Panc1 (cell line): ENCODE data around the gene MSANTD4. TPM values are rescaled to one million over a fixed set of nuclear protein-coding genes. Genes with fewer than 3 reads are reported as not detected.

Experiments
- ATAC-seq: fragments of 200-7000 bp; cut with Tn5 transposase; 2 replicates; pipeline ENCODE4 v1.9.1; 2020; ENCODE audit warnings: mild to moderate bottlenecking, moderate library complexity
- BruUV-seq: library from RNA; stranded (reverse); fragments of 400-500 nt; replicated peaks from 2 replicates; lab custom pipeline; 2021; lab: Mats Ljungman, UMichigan
- CTCF ChIA-PET: fragments of 300-600 bp; sonication (Branson Sonifier 250); formaldehyde crosslinking; loops from one replicate; lab custom pipeline; 2022; ENCODE audit warnings: antibody characterized with exemption; lab: Charles Lee
- POLR2A ChIA-PET: fragments of 300-600 bp; sonication (Branson Sonifier 250); formaldehyde crosslinking; loops from one replicate; lab custom pipeline; 2022; ENCODE audit warnings: antibody characterized with exemption; lab: Charles Lee
- DNase-seq: peaks from one replicate; pipeline ENCODE4 v3.0.0-alpha.2; 2010; ENCODE audit warnings: low read depth, low spot score
- H3K27ac ChIP-seq: 2 replicates; pipeline ENCODE4 v1.5.1; 2011; ENCODE audit warnings: mild to moderate bottlenecking, low read length, inconsistent platforms
- H3K27me3 ChIP-seq: fragments of 200-500 bp; sonication (Bioruptor generic); 2 replicates; pipeline ENCODE4 v1.6.0; 2014; ENCODE audit warnings: low read length, inconsistent platforms; ENCODE audit not compliant: control insufficient read depth, insufficient read depth
- H3K36me3 ChIP-seq: fragments of 200-500 bp; sonication (Bioruptor generic); 2 replicates; pipeline ENCODE4 v1.5.1; 2014; ENCODE audit warnings: inconsistent platforms, mild to moderate bottlenecking, low read length, moderate library complexity; ENCODE audit not compliant: control insufficient read depth, insufficient read depth
- H3K4me1 ChIP-seq: 2 replicates; pipeline ENCODE4 v1.5.1; 2011; ENCODE audit warnings: inconsistent platforms, mild to moderate bottlenecking, low read length, moderate library complexity; ENCODE audit not compliant: control insufficient read depth, insufficient read depth
- H3K4me3 ChIP-seq, 2 experiments: 2 replicates each; pipeline ENCODE4 v1.5.1; 2011 to 2012; ENCODE audit warnings: low read depth in 2 of 2, low read length in 2 of 2, mild to moderate bottlenecking in 2 of 2, inconsistent platforms in 1 of 2, moderate library complexity in 1 of 2
- H3K9me3 ChIP-seq: fragments of 200-500 bp; sonication (Bioruptor generic); 2 replicates; pipeline ENCODE4 v1.5.1; 2014; ENCODE audit warnings: low read depth, mild to moderate bottlenecking, inconsistent platforms, low read length, moderate library complexity; ENCODE audit not compliant: control insufficient read depth, insufficient read depth
- CTCF ChIP-seq: fragments of 450-650 bp; IDR thresholded peaks from 2 replicates; pipeline ENCODE4 v1.5.1; 2017; ENCODE audit warnings: mild to moderate bottlenecking
- POLR2AphosphoS5 ChIP-seq: IDR thresholded peaks from 2 replicates; pipeline ENCODE4 v1.6.1; 2012; ENCODE audit warnings: mild to moderate bottlenecking, low read depth, low read length, moderate library complexity
- REST ChIP-seq, 2 experiments: IDR thresholded peaks; 2 replicates each; pipeline ENCODE4 v1.6.1; 2011 to 2012; ENCODE audit warnings: low read depth in 2 of 2, control low read depth in 1 of 2, low read length in 1 of 2, mild to moderate bottlenecking in 1 of 2, moderate library complexity in 1 of 2; ENCODE audit not compliant: insufficient read depth in 1 of 2
- SIN3A ChIP-seq: IDR thresholded peaks from 2 replicates; pipeline ENCODE4 v1.6.1; 2012; ENCODE audit warnings: low read depth, mild to moderate bottlenecking, low read length, moderate library complexity, borderline replicate concordance; ENCODE audit not compliant: insufficient read depth
- TCF7L2 ChIP-seq: IDR thresholded peaks from 2 replicates; pipeline ENCODE4 v1.6.1; 2011; ENCODE audit warnings: mild to moderate bottlenecking, low read depth, low read length, inconsistent platforms
- in situ Hi-C: cut with HindIII; loops from 2 replicates; pipeline ENCODE4 v1.10.0; 2016; ENCODE audit warnings: low sequenced_read_pairs, low pct_unique_long_range_greater_than_20kb
- intact Hi-C: fragments of 100-400 bp; cut with micrococcal nuclease; formaldehyde crosslinking; loops from one replicate; pipeline ENCODE4 v1.10.0; 2022; ENCODE audit not compliant: unreplicated experiment
- total RNA-seq: library from RNA; stranded (reverse); gene quantifications from one replicate; pipeline ENCODE4 v1.2.1, GENCODE V29; 2021; ENCODE audit not compliant: unreplicated experiment

The MSANTD4 gene
- total RNA-seq, 1 experiment from 2014 or later = 19.6 TPM

DNA sequence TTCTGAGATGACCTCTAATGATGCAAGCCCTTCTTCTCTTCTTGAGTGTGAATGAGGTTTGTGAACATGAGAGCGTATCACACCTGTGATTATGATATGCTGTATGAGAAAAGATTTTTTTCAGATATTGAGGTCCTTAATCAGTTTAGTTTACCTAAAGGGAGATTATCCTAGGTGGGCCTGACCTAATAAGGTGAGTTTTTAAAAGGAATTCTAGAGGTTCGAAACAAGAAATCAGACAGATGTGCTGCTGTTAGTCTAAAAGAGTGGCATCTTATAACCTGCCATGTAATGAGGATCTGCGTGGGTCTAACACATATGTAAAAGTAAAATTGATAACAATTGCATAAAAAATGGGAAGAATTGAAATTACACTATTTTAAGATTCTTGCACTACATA, 33.8 kb downstream of the MSANTD4 start:
- DNase-seq = no peak
- no peaks in the 10 kb centered on the region; the same call in 1 of the 2 replicates for H3K27me3 ChIP-seq
- TF ChIP-seq REST (IDR thresholded peaks at IDR 0.05; ENCODE audit: insufficient read depth in 1 of 2, low read depth in 2 of 2, low read length in 1 of 2) (no peak), POLR2AphosphoS5 (no peak), SIN3A (no peak), CTCF (no peak), TCF7L2 (no peak)
- intact Hi-C loops (no loop called here), in situ Hi-C loops (no loop called here)
- no peaks in the 10 kb centered on the region for H3K4me1 ChIP-seq
- CTCF ChIA-PET = no interaction called here
- H3K36me3 ChIP-seq = no peaks in the 10 kb centered on the region
- ATAC-seq = no peak
- no TSS peak for BruUV-seq
- POLR2A ChIA-PET = no interaction called here
- no peak overlapping the region for H3K4me3 ChIP-seq
- H3K27ac ChIP-seq = no peak overlapping the region
- H3K9me3 ChIP-seq = no peaks in the 10 kb centered on the region

DNA sequence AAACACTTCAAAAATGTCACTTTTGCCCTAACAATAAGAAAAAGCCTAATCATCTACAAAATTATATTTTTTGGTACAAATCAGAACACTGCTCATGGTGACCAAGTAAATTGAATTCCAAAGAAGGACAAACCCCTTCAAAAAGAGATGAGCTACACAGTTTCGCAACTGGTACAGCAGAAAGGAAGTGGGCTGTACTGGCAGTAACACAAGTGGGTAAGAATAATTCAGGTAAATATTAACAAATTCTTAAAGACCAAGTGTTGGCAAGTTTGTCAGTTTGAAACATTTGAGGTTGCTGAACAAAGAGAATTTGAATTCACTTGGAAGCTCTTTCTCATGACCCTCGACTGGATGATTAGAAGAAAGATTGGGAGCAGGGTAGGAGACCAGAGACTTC, 35.5 kb downstream of the MSANTD4 start:
- ChIA-PET POLR2A (no interaction called here), CTCF (no interaction called here)
- H3K36me3 ChIP-seq = no peaks in the 10 kb centered on the region
- no peak for DNase-seq
- no peak for TF ChIP-seq CTCF
- H3K27me3 ChIP-seq = no peaks in the 10 kb centered on the region; the same call in 1 of the 2 replicates
- no TSS peak for BruUV-seq
- in situ Hi-C loops = no loop called here
- no peak overlapping the region for H3K4me3 ChIP-seq
- no peak for ATAC-seq
- no peak overlapping the region for H3K27ac ChIP-seq
- no peaks in the 10 kb centered on the region for H3K4me1 ChIP-seq
- H3K9me3 ChIP-seq = no peaks in the 10 kb centered on the region
- intact Hi-C loops = no loop called here
